GM23338 (cell line): ENCODE measurements around the gene SLC44A1.

Source experiments
- CTCF ChIP-seq, 2 experiments: fragments of 200-600 bp in 1 of 2; sonication (generic) in 1 of 2; conservative IDR thresholded peaks; 2 replicates each; pipeline versions ENCODE4 v1.5.1 to v1.6.1; 2016 to 2017; ENCODE audit warnings: antibody characterized with exemption in 2 of 2, low read depth in 2 of 2, mild to moderate bottlenecking in 2 of 2, moderate library complexity in 1 of 2
- EZH2 ChIP-seq: fragments of 200-600 bp; sonication (generic); IDR thresholded peaks from one replicate; pipeline ENCODE4 v1.8.0; 2017; ENCODE audit warnings: antibody characterized with exemption, mild to moderate bottlenecking, low read depth; ENCODE audit not compliant: unreplicated experiment
- EZH2phosphoT487 ChIP-seq: fragments of 200-600 bp; sonication (generic); IDR thresholded peaks from one replicate; pipeline ENCODE4 v1.8.1; 2018; ENCODE audit warnings: antibody characterized with exemption; ENCODE audit not compliant: unreplicated experiment
- POLR2AphosphoS5 ChIP-seq: IDR thresholded peaks from 2 replicates; pipeline ENCODE4 v1.6.1; 2016; ENCODE audit warnings: antibody characterized with exemption, low read depth

- TF ChIP-seq CTCF (conservative IDR thresholded peaks at IDR 0.05; ENCODE audit: low read depth in 2 of 2) (no peak), EZH2 (no peak), POLR2AphosphoS5 (no peak), EZH2phosphoT487 (no peak)
These were observed 111.3 kb downstream of the SLC44A1 start for GRCh38 chr9:105355781-105356180.
